HCT116 (cell line): Measurements from ENCODE around the gene KIF18B. TPM values are rescaled to one million over a fixed set of nuclear protein-coding genes. Genes with fewer than 3 reads are reported as not detected.

Experiments used
- ATAC-seq: fragments of 200-7000 bp; cut with Tn5 transposase; 2 replicates; pipeline ENCODE4 v1.9.1; 2020; ENCODE audit warnings: mild to moderate bottlenecking, moderate library complexity
- BruUV-seq: library from RNA; stranded (reverse); fragments of 400-500 nt; replicated peaks from 2 replicates; lab custom pipeline; 2021; lab: Mats Ljungman, UMichigan
- CTCF ChIA-PET: fragments of 300-600 bp; sonication (Branson Sonifier 250); formaldehyde crosslinking; loops from one replicate; lab custom pipeline; 2021; ENCODE audit warnings: antibody characterized with exemption; lab: Charles Lee
- POLR2A ChIA-PET: fragments of 300-600, 350-600 bp; sonication (Branson Sonifier 250); formaldehyde crosslinking; loops from one replicate; lab custom pipeline; 2021; ENCODE audit warnings: antibody characterized with exemption; lab: Charles Lee
- RAD21 ChIA-PET, 2 experiments: fragments of 300-600 bp; sonication (Branson Sonifier 250); formaldehyde crosslinking; loops; one replicate each; lab custom pipeline; 2023; ENCODE audit warnings: low total read pairs in 2 of 2; ENCODE audit not compliant: uncharacterized antibody in 2 of 2, unreplicated experiment in 2 of 2, low non-redundant PET in 1 of 2; lab: Charles Lee
- DNase-seq: peaks from one replicate; pipeline ENCODE4 v3.0.0-alpha.2; 2010; ENCODE audit warnings: low read depth, low spot score
- H2AFZ ChIP-seq: fragments of 200-600 bp; shearing (Covaris generic), sonication (generic); 2 replicates; pipeline ENCODE4 v1.6.1; 2017; ENCODE audit warnings: low read depth, mixed run types, mixed read lengths, antibody characterized with exemption, low read length; ENCODE audit not compliant: poor library complexity, severe bottlenecking
- H3K27ac ChIP-seq: 2 replicates; pipeline ENCODE4 v1.5.1; 2012; ENCODE audit warnings: low read depth, low read length
- H3K27me3 ChIP-seq: fragments of 200-600 bp; sonication (generic); 2 replicates; pipeline ENCODE4 v1.6.1; 2016; ENCODE audit warnings: mixed run types, low read length, mixed read lengths; ENCODE audit not compliant: insufficient read depth
- H3K36me3 ChIP-seq, 2 experiments: fragments of 200-500 bp in 1 of 2; fragments of 200-600 bp in 1 of 2; sonication (Bioruptor generic) in 1 of 2; sonication (generic) in 1 of 2; 2 replicates each; pipeline versions ENCODE4 v1.5.1 to v1.6.1; 2014 to 2016; ENCODE audit warnings: low read length in 2 of 2, inconsistent platforms in 1 of 2, mixed read lengths in 1 of 2, mixed run types in 1 of 2; ENCODE audit not compliant: insufficient read depth in 2 of 2, control insufficient read depth in 1 of 2
- H3K4me1 ChIP-seq, 2 experiments: fragments of 200-600 bp in 1 of 2; sonication (generic) in 1 of 2; 2 replicates each; pipeline versions ENCODE4 v1.5.1 to v1.6.1; 2012 to 2017; ENCODE audit warnings: low read length in 2 of 2, inconsistent platforms in 1 of 2, mild to moderate bottlenecking in 1 of 2, mixed read lengths in 1 of 2, mixed run types in 1 of 2, moderate library complexity in 1 of 2; ENCODE audit not compliant: insufficient read depth in 2 of 2, control insufficient read depth in 1 of 2
- H3K4me2 ChIP-seq: fragments of 200-600 bp; sonication (generic); 2 replicates; pipeline ENCODE4 v1.6.1; 2017; ENCODE audit warnings: mixed run types, low read length, mixed read lengths
- H3K4me3 ChIP-seq, 2 experiments: fragments of 200-600 bp in 1 of 2; sonication (generic) in 1 of 2; replicated peaks in 1 of 2; 2 replicates each; pipeline ENCODE4 v1.5.1; 2011 to 2016; ENCODE audit warnings: low read length in 2 of 2, control low read depth in 1 of 2, low read depth in 1 of 2, mild to moderate bottlenecking in 1 of 2, mixed read lengths in 1 of 2, mixed run types in 1 of 2
- H3K79me2 ChIP-seq: fragments of 200-600 bp; sonication (generic); 2 replicates; pipeline ENCODE4 v1.6.1; 2017; ENCODE audit warnings: mild to moderate bottlenecking, mixed run types, low read length, moderate library complexity, mixed read lengths; ENCODE audit not compliant: insufficient read depth
- H3K9ac ChIP-seq: fragments of 200-600 bp; sonication (generic); 2 replicates; pipeline ENCODE4 v1.6.1; 2016; ENCODE audit warnings: low read length, mixed read lengths
- H3K9me2 ChIP-seq: fragments of 200-600 bp; sonication (generic), shearing (Covaris generic); 2 replicates; pipeline ENCODE4 v1.6.1; 2017; ENCODE audit warnings: mixed run types, mild to moderate bottlenecking, moderate library complexity; ENCODE audit not compliant: insufficient read depth
- H3K9me3 ChIP-seq, 2 experiments: fragments of 200-500 bp in 1 of 2; fragments of 200-600 bp in 1 of 2; sonication (Bioruptor generic) in 1 of 2; sonication (generic) in 1 of 2; 2 replicates each; pipeline ENCODE4 v1.6.1; 2014 to 2017; ENCODE audit warnings: low read length in 2 of 2, mixed read lengths in 2 of 2, inconsistent platforms in 1 of 2, low read depth in 1 of 2, mild to moderate bottlenecking in 1 of 2, mixed run types in 1 of 2, moderate library complexity in 1 of 2; ENCODE audit not compliant: control insufficient read depth in 1 of 2, insufficient read depth in 1 of 2
- H4K20me1 ChIP-seq: fragments of 200-600 bp; sonication (generic), shearing (Covaris generic); 2 replicates; pipeline ENCODE4 v1.6.1; 2017; ENCODE audit warnings: mixed run types, mild to moderate bottlenecking, moderate library complexity; ENCODE audit not compliant: insufficient read depth
- CBX3 ChIP-seq: IDR thresholded peaks from 2 replicates; pipeline ENCODE4 v1.6.1; 2012; ENCODE audit warnings: low read depth
- ELF1 ChIP-seq: IDR thresholded peaks from 2 replicates; pipeline ENCODE4 v1.6.1; 2012; ENCODE audit warnings: low read depth, borderline replicate concordance
- EZH2phosphoT487 ChIP-seq: fragments of 200-600 bp; IDR thresholded peaks from 2 replicates; pipeline ENCODE4 v1.6.1; 2018; ENCODE audit warnings: antibody characterized with exemption, borderline replicate concordance
- POLR2A ChIP-seq: IDR thresholded peaks from 2 replicates; pipeline ENCODE4 v1.7.0; 2011; ENCODE audit warnings: borderline replicate concordance; ENCODE audit not compliant: insufficient read depth, insufficient read length; ENCODE audit errors: extremely low read depth
- ZBTB33 ChIP-seq: IDR thresholded peaks from 2 replicates; pipeline ENCODE4 v1.6.1; 2011; ENCODE audit warnings: mild to moderate bottlenecking, low read length, moderate library complexity; ENCODE audit not compliant: insufficient replicate concordance; ENCODE audit errors: extremely low read depth
- intact Hi-C: fragments of 100-400 bp; cut with micrococcal nuclease; formaldehyde crosslinking; loops from 2 replicates; pipeline ENCODE4 v1.10.0; 2022
- total RNA-seq: library from RNA; stranded (reverse); gene quantifications from one replicate; pipeline ENCODE4 v1.2.1, GENCODE V29; 2021; ENCODE audit not compliant: unreplicated experiment

Gene KIF18B
- total RNA-seq, 1 experiment from 2014 or later, result 76.4 TPM

- TF ChIP-seq ZBTB33 (no peak), POLR2A (no peak), ELF1 (no peak)
These were observed 42.3 kb downstream of the KIF18B start (continued) for GRCh38 chr17:44905006-44906000.

GRCh38 chr17:44904001-44904984, 43.3 kb downstream of the KIF18B start:
- intact Hi-C loops, result no loop called here
- Histone ChIP-seq H3K27me3 (no peaks in the 10 kb centered on the region), H3K9ac (no peak overlapping the region), H3K9me2 (no peaks in the 10 kb centered on the region), H3K4me1 (peaks cover 20 to 47% of the 10 kb centered on the region in 2 experiments), H3K9me3 (no peaks in the 10 kb centered on the region), H3K27ac (no peak overlapping the region), H3K79me2 (peaks cover 1% of the 10 kb centered on the region; the same call in 1 of the 2 replicates), H3K4me3 (no peak overlapping the region), H2AFZ (no peak overlapping the region), H4K20me1 (no peaks in the 10 kb centered on the region), H3K36me3 (no peaks in the 10 kb centered on the region), H3K4me2 (no peak overlapping the region)
- ChIA-PET POLR2A (no interaction called here), RAD21 (no interaction called here), CTCF (interaction anchor here (1.0 kb wide), 2 partner anchors 15 to 146 kb away, joined by 3 read pairs; no protein-coding TSS in a partner anchor)
- DNase-seq, result no peak
- no peak for TF ChIP-seq CBX3
- TF ChIP-seq ZBTB33, result no peak
- TF ChIP-seq EZH2phosphoT487, result no peak
- no peak for ATAC-seq
- BruUV-seq, result no TSS peak
